H1 (cell line): Measurements from ENCODE around the gene TRAPPC2L. TPM values are rescaled to one million over a fixed set of nuclear protein-coding genes. Genes with fewer than 3 reads are reported as not detected.

Experiments
- CTCF ChIA-PET: fragments of 300-600 bp; sonication (Branson Sonifier 250); formaldehyde crosslinking; loops from one replicate; lab custom pipeline; 2021; ENCODE audit not compliant: partially characterized antibody; lab: Charles Lee
- POLR2A ChIA-PET: fragments of 300-600 bp; sonication (Branson Sonifier 250); formaldehyde crosslinking; loops from one replicate; lab custom pipeline; 2021; ENCODE audit warnings: inconsistent platforms; ENCODE audit not compliant: partially characterized antibody; lab: Charles Lee
- DNase-seq, 2 experiments: peaks; one replicate each; pipeline versions ENCODE4 v3.0.0 to v3.0.0-alpha.2; 2010 to 2022; ENCODE audit warnings: low spot score in 2 of 2, low read depth in 1 of 2, mixed read lengths in 1 of 2
- FAIRE-seq: peaks from 2 replicates; lab custom pipeline; 2011; peaks lifted over from hg19 to GRCh38; lab: Jason Lieb, UNC
- H2AFZ ChIP-seq: 2 replicates; pipeline ENCODE4 v1.8.1; 2012; ENCODE audit warnings: low read length, inconsistent platforms
- H2AK5ac ChIP-seq: 2 replicates; pipeline ENCODE4 v1.6.1; 2013; ENCODE audit warnings: low read depth, low read length
- H2BK120ac ChIP-seq: replicated peaks from 2 replicates; pipeline ENCODE3; 2013; ENCODE audit warnings: low read depth, low read length, inconsistent platforms
- H2BK12ac ChIP-seq: 2 replicates; pipeline ENCODE4 v1.6.1; 2013; ENCODE audit warnings: low read depth, low read length
- H2BK15ac ChIP-seq: 2 replicates; pipeline ENCODE4 v1.6.1; 2013; ENCODE audit warnings: low read length
- H2BK20ac ChIP-seq: 2 replicates; pipeline ENCODE4 v1.6.1; 2013; ENCODE audit warnings: low read length
- H2BK5ac ChIP-seq: 2 replicates; pipeline ENCODE4 v1.6.1; 2013; ENCODE audit warnings: low read depth, low read length
- H3K14ac ChIP-seq: 2 replicates; pipeline ENCODE4 v1.6.1; 2013; ENCODE audit warnings: inconsistent platforms; ENCODE audit not compliant: insufficient read length
- H3K18ac ChIP-seq: 2 replicates; pipeline ENCODE4 v1.6.1; 2013; ENCODE audit warnings: low read length; ENCODE audit errors: extremely low read depth
- H3K23ac ChIP-seq: 2 replicates; pipeline ENCODE4 v1.6.1; 2013; ENCODE audit warnings: inconsistent platforms; ENCODE audit not compliant: insufficient read length
- H3K23me2 ChIP-seq: 2 replicates; pipeline ENCODE4 v1.6.1; 2013; ENCODE audit warnings: low read depth, low read length
- H3K27ac ChIP-seq: 2 replicates; pipeline ENCODE4 v1.6.1; 2011; ENCODE audit warnings: low read depth, low read length, inconsistent platforms
- H3K27me3 ChIP-seq, 4 experiments: replicated peaks in 1 of 4; 1 replicate in 1 of 4; 2 replicates in 3 of 4; pipeline versions ENCODE4 v1.6.1 to v1.8.1; 2011 to 2013; ENCODE audit warnings: low read length in 3 of 4, mild to moderate bottlenecking in 3 of 4, inconsistent platforms in 2 of 4, mixed read lengths in 2 of 4, moderate library complexity in 1 of 4; ENCODE audit not compliant: control insufficient read depth in 3 of 4, insufficient read depth in 3 of 4; ENCODE audit errors: extremely low read depth in 1 of 4
- H3K36me3 ChIP-seq, 4 experiments: 2 replicates each; pipeline versions ENCODE4 v1.6.1 to v1.8.1; 2011 to 2013; ENCODE audit warnings: mild to moderate bottlenecking in 4 of 4, low read length in 3 of 4, moderate library complexity in 2 of 4, control low read depth in 1 of 4, inconsistent platforms in 1 of 4; ENCODE audit not compliant: insufficient read depth in 4 of 4, control insufficient read depth in 2 of 4
- H3K4ac ChIP-seq: replicated peaks from 2 replicates; pipeline ENCODE3; 2013; ENCODE audit warnings: low read length, low read depth, mixed read lengths, inconsistent platforms; ENCODE audit not compliant: insufficient read length
- H3K4me1 ChIP-seq, 4 experiments: replicated peaks in 1 of 4; 1 replicate in 1 of 4; 2 replicates in 3 of 4; pipeline versions ENCODE4 v1.6.1 to v1.8.1; 2011 to 2013; ENCODE audit warnings: low read length in 3 of 4, inconsistent platforms in 2 of 4, mixed read lengths in 1 of 4; ENCODE audit not compliant: insufficient read depth in 4 of 4, control insufficient read depth in 3 of 4
- H3K4me2 ChIP-seq, 2 experiments: 2 replicates each; pipeline versions ENCODE4 v1.6.1 to v1.8.1; 2011 to 2013; ENCODE audit warnings: low read depth in 2 of 2, low read length in 2 of 2, control low read depth in 1 of 2, inconsistent platforms in 1 of 2, mild to moderate bottlenecking in 1 of 2; ENCODE audit not compliant: insufficient read depth in 1 of 2
- H3K4me3 ChIP-seq, 4 experiments: fragments of 200-600, 300-600 bp in 1 of 4; sonication (generic), shearing (Covaris generic), sonication (Bioruptor Twin) in 1 of 4; 2 replicates each; pipeline versions ENCODE4 v1.5.1 to v1.8.1; 2011 to 2016; ENCODE audit warnings: low read length in 4 of 4, low read depth in 3 of 4, control low read depth in 2 of 4, inconsistent platforms in 2 of 4, mild to moderate bottlenecking in 2 of 4, mixed read lengths in 1 of 4, moderate library complexity in 1 of 4; ENCODE audit not compliant: insufficient read depth in 2 of 4; ENCODE audit errors: extremely low read depth in 1 of 4
- H3K56ac ChIP-seq: replicated peaks from 2 replicates; pipeline ENCODE3; 2013; ENCODE audit warnings: low read depth, mild to moderate bottlenecking, mixed read lengths, low read length, inconsistent platforms; ENCODE audit not compliant: insufficient read length
- H3K79me1 ChIP-seq: 2 replicates; pipeline ENCODE4 v1.6.1; 2013; ENCODE audit warnings: low read depth, low read length, control low read depth
- H3K79me2 ChIP-seq, 2 experiments: 2 replicates each; pipeline versions ENCODE4 v1.6.1 to v1.8.1; 2012 to 2013; ENCODE audit warnings: low read length in 2 of 2, mild to moderate bottlenecking in 2 of 2, inconsistent platforms in 1 of 2; ENCODE audit not compliant: insufficient read depth in 2 of 2, control insufficient read depth in 1 of 2
- H3K9ac ChIP-seq, 4 experiments: replicated peaks in 1 of 4; 1 replicate in 1 of 4; 2 replicates in 3 of 4; pipeline versions ENCODE4 v1.6.1 to v1.8.1; 2011 to 2013; ENCODE audit warnings: low read depth in 3 of 4, low read length in 3 of 4, control low read depth in 2 of 4, mild to moderate bottlenecking in 2 of 4, moderate library complexity in 2 of 4, inconsistent platforms in 1 of 4; ENCODE audit errors: extremely low read depth in 1 of 4
- H3K9me3 ChIP-seq, 2 experiments: 2 replicates each; pipeline versions ENCODE4 v1.6.1 to v1.8.1; 2012 to 2013; ENCODE audit warnings: mild to moderate bottlenecking in 2 of 2, moderate library complexity in 2 of 2, control low read depth in 1 of 2, inconsistent platforms in 1 of 2, low read depth in 1 of 2, low read length in 1 of 2, mixed read lengths in 1 of 2; ENCODE audit not compliant: insufficient read depth in 2 of 2
- H4K20me1 ChIP-seq, 2 experiments: replicated peaks in 1 of 2; 2 replicates each; pipeline versions ENCODE3 to v1.8.1; 2011 to 2013; ENCODE audit warnings: inconsistent platforms in 2 of 2, low read length in 2 of 2, mild to moderate bottlenecking in 1 of 2; ENCODE audit not compliant: insufficient read depth in 2 of 2, control insufficient read depth in 1 of 2
- H4K5ac ChIP-seq: 2 replicates; pipeline ENCODE4 v1.6.1; 2013; ENCODE audit warnings: low read length, low read depth, mixed read lengths, inconsistent platforms; ENCODE audit not compliant: insufficient read length
- H4K8ac ChIP-seq: 2 replicates; pipeline ENCODE4 v1.8.0; 2013; ENCODE audit warnings: mild to moderate bottlenecking, moderate library complexity, low read length, inconsistent platforms; ENCODE audit not compliant: insufficient read depth; ENCODE audit errors: extremely low read depth
- H4K91ac ChIP-seq: replicated peaks from 2 replicates; pipeline ENCODE3; 2013; ENCODE audit warnings: low read length, mixed read lengths, inconsistent platforms; ENCODE audit not compliant: insufficient read length
- EZH2 ChIP-seq: fragments of 200-600 bp; sonication (generic); IDR thresholded peaks from 2 replicates; pipeline ENCODE4 v1.7.1; 2012; ENCODE audit warnings: low read depth, mild to moderate bottlenecking, moderate library complexity, low read length, inconsistent platforms; ENCODE audit not compliant: severe bottlenecking
- HDAC2 ChIP-seq, 2 experiments: fragments of 300-600 bp in 1 of 2; sonication (generic) in 1 of 2; IDR thresholded peaks; 2 replicates each; pipeline ENCODE4 v1.6.1; 2011 to 2012; ENCODE audit warnings: low read depth in 2 of 2, low read length in 2 of 2, mild to moderate bottlenecking in 2 of 2, moderate library complexity in 2 of 2, borderline replicate concordance in 1 of 2, inconsistent platforms in 1 of 2
- JUN ChIP-seq: IDR thresholded peaks from 2 replicates; pipeline ENCODE4 v1.6.1; 2011; ENCODE audit warnings: low read depth, mild to moderate bottlenecking, improper control_type of control experiment, low read length
- JUND ChIP-seq: IDR thresholded peaks from 2 replicates; pipeline ENCODE4 v1.6.1; 2011; ENCODE audit warnings: mild to moderate bottlenecking, improper control_type of control experiment, low read length
- POU5F1 ChIP-seq: IDR thresholded peaks from 2 replicates; pipeline ENCODE4 v1.6.1; 2011; ENCODE audit warnings: low read depth, mild to moderate bottlenecking, low read length, moderate library complexity
- RXRA ChIP-seq: IDR thresholded peaks from 2 replicates; pipeline ENCODE4 v1.6.1; 2011; ENCODE audit warnings: low read depth, mild to moderate bottlenecking, low read length, moderate library complexity; ENCODE audit not compliant: insufficient read depth
- SIRT6 ChIP-seq: IDR thresholded peaks from one replicate; pipeline ENCODE4 v1.7.1; 2012; ENCODE audit warnings: low read length, inconsistent platforms
- SP1 ChIP-seq: IDR thresholded peaks from 2 replicates; pipeline ENCODE4 v1.6.1; 2011; ENCODE audit warnings: low read depth, low read length
- WGBS, 2 experiments: shearing (Covaris generic) in 1 of 2; methylation state at CpG; one replicate each; pipeline versions ENCODE4 v1.1.6 to v1.1.7; 2013 to 2015; ENCODE audit warnings: low lambda C conversion rate in 2 of 2, mixed read lengths in 2 of 2, inconsistent platforms in 1 of 2, low coverage in 1 of 2, missing lambda C conversion rate in 1 of 2; ENCODE audit not compliant: insufficient replicate concordance in 2 of 2, insufficient coverage in 1 of 2, insufficient read length in 1 of 2; ENCODE audit errors: extremely low coverage in 1 of 2, missing lambda C conversion rate in 1 of 2; 5-methylcytosine and 5-hydroxymethylcytosine counted together
- polyA plus RNA-seq, 7 experiments: library from polyadenylated mRNA; depleted of rRNA in 3 of 7; stranded (reverse) in 5 of 7; unstranded in 2 of 7; fragments of >200 nt in 5 of 7; fragments of 200-250 nt in 2 of 7; gene quantifications; 1 replicate in 5 of 7; 2 replicates in 1 of 7; 4 replicates in 1 of 7; pipeline versions ENCODE4 v1.2.1 to v1.2.3, GENCODE V29; 2011 to 2013; ENCODE audit warnings: missing spikeins in 2 of 7, mixed read lengths in 2 of 7
- total RNA-seq: library from RNA; stranded (reverse); fragmentation: NEBNext Ultra II Directional; extraction: Animal tissue kit (Norgen Biotek cat#: 25700); gene quantifications from 2 replicates; pipeline ENCODE4 v1.2.1, GENCODE V29; 2021
- TF ChIP-seq, protein P1 (sequence below): IDR thresholded peaks from 2 replicates; pipeline ENCODE4 v1.6.1; 2011; ENCODE audit warnings: low read depth, mild to moderate bottlenecking, low read length; ENCODE audit not compliant: insufficient read depth

Gene TRAPPC2L
- total and polyA plus RNA-seq, 2 of the 8 experiments (the other 6 are each of a cell fraction or from before 2014, with no cell fraction given), result 98.7 to 133 TPM

DNA sequence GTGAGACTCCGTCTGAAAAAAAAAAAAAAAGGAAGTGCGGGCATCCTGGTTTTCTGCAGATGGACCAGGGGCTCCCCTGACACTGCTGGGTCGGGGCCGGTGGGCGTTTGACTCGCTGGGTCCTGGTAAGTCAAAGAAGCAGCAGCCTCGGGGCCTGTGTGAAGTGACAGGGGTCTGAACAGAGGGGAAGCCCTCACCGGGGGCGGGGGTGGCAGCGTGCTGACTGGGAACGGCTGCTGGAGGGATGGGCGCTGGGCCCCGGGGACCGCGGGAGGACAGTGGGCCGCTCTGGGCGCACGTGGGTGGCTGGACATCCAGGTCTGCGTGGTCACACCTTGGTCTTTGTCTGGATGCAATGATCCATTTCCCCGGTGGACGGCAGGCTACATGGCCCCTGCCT, 8.4 kb upstream of the TRAPPC2L start:
- H4K5ac ChIP-seq, result no peak overlapping the region
- ChIA-PET CTCF (interaction anchor here (1.1 to 1.6 kb wide), 2 partner anchors 9 to 151 kb away, joined by 3 to 5 read pairs; no protein-coding TSS in a partner anchor), POLR2A (interaction anchor here (1.4 kb wide), 1 partner anchor 17 kb away, joined by 4 read pairs; no protein-coding TSS in a partner anchor)
- H2BK15ac ChIP-seq, result no peak overlapping the region
- no peak overlapping the region for H2BK12ac ChIP-seq
- H3K79me1 ChIP-seq, result no peaks in the 10 kb centered on the region; the same call in 1 of the 2 replicates
- H3K79me2 ChIP-seq, result no peaks in the 10 kb centered on the region
- H3K14ac ChIP-seq, result no peak overlapping the region
- no peaks in the 10 kb centered on the region for H3K27me3 ChIP-seq
- H2BK120ac ChIP-seq, result no peak overlapping the region
- peaks cover 0 to 5% of the 10 kb centered on the region in 2 experiments for H4K20me1 ChIP-seq
- no peak overlapping the region for H3K4me2 ChIP-seq
- H3K23ac ChIP-seq, result no peak overlapping the region
- no peak overlapping the region for H4K91ac ChIP-seq
- H2AK5ac ChIP-seq, result no peak overlapping the region
- H3K56ac ChIP-seq, result no peak overlapping the region
- 93% methylated on average over 10 of the region's 21 CpGs; no CpG with 5 or more reads in 1 of the 2 experiments for WGBS, 2 experiments
- H3K27ac ChIP-seq, result no peak overlapping the region
- no peak overlapping the region for H2BK5ac ChIP-seq
- H2BK20ac ChIP-seq, result no peak overlapping the region
- no peak for DNase-seq
- no peak overlapping the region for H3K9ac ChIP-seq
- peaks cover 0 to 2% (median 0%) of the 10 kb centered on the region in 4 experiments; a peak in 1 of 8 replicates for H3K36me3 ChIP-seq
- no peaks in the 10 kb centered on the region for H3K23me2 ChIP-seq
- no peak for FAIRE-seq
- H3K4me3 ChIP-seq, result no peak overlapping the region
- TF ChIP-seq RXRA (no peak), JUN (no peak), HDAC2 (IDR thresholded peaks at IDR 0.05; ENCODE audit: borderline replicate concordance in 1 of 2, low read depth in 2 of 2, low read length in 2 of 2) (no peak), POU5F1 (no peak), JUND (no peak), SIRT6 (no peak), EZH2 (no peak), SP1 (no peak)
- TF ChIP-seq, protein P1, sequence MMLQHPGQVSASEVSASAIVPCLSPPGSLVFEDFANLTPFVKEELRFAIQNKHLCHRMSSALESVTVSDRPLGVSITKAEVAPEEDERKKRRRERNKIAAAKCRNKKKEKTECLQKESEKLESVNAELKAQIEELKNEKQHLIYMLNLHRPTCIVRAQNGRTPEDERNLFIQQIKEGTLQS, result no peak
- H3K4ac ChIP-seq, result no peak overlapping the region
- no peak overlapping the region for H2AFZ ChIP-seq
- peaks cover 0 to 5% of the 10 kb centered on the region in 2 experiments; a peak in 1 of 4 replicates for H3K9me3 ChIP-seq
- H4K8ac ChIP-seq, result no peak overlapping the region
- H3K4me1 ChIP-seq, result no peaks in the 10 kb centered on the region
- H3K18ac ChIP-seq, result no peak overlapping the region
